ENCODE data around the gene GHR.

Gene GHR

DNA sequence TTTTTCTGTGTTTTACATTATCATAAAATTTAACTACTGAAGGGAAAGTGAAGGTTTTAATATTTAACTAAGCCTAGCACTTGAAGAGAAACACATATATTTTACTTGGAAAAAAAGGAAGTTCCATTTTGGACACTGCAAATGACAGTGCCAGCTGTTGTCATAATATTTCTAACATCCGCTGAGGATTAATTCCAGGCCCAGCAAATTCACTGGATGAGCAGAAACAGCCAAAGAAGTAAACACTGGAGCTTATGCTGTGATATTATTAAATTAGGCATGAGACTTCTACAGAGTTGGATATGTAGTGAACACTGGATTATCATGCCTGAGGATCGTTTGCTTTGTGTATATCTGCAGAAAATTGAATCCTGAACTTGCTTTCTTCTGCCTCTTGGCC is 67.6 kb downstream of the GHR start:
- Histone ChIP-seq H3K27ac (ENCODE audit: low read depth, low read length, poor library complexity, severe bottlenecking) (no peak overlapping the region), H3K9me2 (ENCODE audit: low read depth, low read length) (no peaks in the 10 kb centered on the region), H2AFZ (ENCODE audit: low read length) (no peak overlapping the region), H3K9me3 (ENCODE audit: low read length) (no peaks in the 10 kb centered on the region), H4K20me1 (ENCODE audit: insufficient read depth, low read length) (no peaks in the 10 kb centered on the region), H3K9ac (ENCODE audit: low read length) (no peak overlapping the region), H3K79me2 (ENCODE audit: insufficient read depth, low read length) (no peaks in the 10 kb centered on the region), H3K36me3 (ENCODE audit: insufficient read depth, low read length) (no peaks in the 10 kb centered on the region), H3K4me1 (ENCODE audit: insufficient read depth, low read length, severe bottlenecking) (no peaks in the 10 kb centered on the region), H3K4me3 (ENCODE audit: low read depth, low read length, poor library complexity, severe bottlenecking) (no peak overlapping the region), H3F3A (ENCODE audit: insufficient read depth, low read length) (no peaks in the 10 kb centered on the region), H3K4me2 (ENCODE audit: low read length) (no peak overlapping the region), H3K27me3 (ENCODE audit: insufficient read depth, low read length) (no peaks in the 10 kb centered on the region)
- no peak for TF ChIP-seq EZH2 (IDR thresholded peaks at IDR 0.05; ENCODE audit: borderline replicate concordance, low read length)
- TF ChIP-seq, protein P1, sequence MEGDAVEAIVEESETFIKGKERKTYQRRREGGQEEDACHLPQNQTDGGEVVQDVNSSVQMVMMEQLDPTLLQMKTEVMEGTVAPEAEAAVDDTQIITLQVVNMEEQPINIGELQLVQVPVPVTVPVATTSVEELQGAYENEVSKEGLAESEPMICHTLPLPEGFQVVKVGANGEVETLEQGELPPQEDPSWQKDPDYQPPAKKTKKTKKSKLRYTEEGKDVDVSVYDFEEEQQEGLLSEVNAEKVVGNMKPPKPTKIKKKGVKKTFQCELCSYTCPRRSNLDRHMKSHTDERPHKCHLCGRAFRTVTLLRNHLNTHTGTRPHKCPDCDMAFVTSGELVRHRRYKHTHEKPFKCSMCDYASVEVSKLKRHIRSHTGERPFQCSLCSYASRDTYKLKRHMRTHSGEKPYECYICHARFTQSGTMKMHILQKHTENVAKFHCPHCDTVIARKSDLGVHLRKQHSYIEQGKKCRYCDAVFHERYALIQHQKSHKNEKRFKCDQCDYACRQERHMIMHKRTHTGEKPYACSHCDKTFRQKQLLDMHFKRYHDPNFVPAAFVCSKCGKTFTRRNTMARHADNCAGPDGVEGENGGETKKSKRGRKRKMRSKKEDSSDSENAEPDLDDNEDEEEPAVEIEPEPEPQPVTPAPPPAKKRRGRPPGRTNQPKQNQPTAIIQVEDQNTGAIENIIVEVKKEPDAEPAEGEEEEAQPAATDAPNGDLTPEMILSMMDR (IDR thresholded peaks at IDR 0.05; ENCODE audit: low read length) = no peak

DNA sequence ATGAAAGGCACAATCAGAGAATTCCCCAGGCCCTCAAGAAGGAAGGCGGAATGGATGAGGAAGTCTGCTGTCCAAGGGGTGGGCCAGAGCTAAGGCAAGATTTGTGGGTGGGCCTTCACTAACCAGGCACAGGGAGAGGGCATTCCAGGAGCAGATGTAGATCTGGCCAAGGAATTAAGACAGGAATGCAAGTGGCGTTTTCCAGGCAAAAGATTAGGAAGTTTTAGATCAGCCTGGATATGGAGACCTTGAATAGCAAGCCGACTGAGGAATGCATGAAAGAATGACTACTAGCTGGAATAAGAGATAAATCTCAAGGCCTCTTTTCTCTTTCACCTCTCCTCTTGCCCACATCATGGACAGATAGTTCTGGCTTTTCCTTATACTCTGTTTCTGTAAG is 68.5 kb downstream of the GHR start:
- H3K27me3 ChIP-seq (ENCODE audit: insufficient read depth, low read length) = no peaks in the 10 kb centered on the region
- H3K4me1 ChIP-seq (ENCODE audit: insufficient read depth, low read length, severe bottlenecking) = no peaks in the 10 kb centered on the region
- H3K9ac ChIP-seq (ENCODE audit: low read length) = no peak overlapping the region
- no peaks in the 10 kb centered on the region for H3K79me2 ChIP-seq (ENCODE audit: insufficient read depth, low read length)
- TF ChIP-seq EZH2 (IDR thresholded peaks at IDR 0.05; ENCODE audit: borderline replicate concordance, low read length) = no peak
- TF ChIP-seq, protein P1 (IDR thresholded peaks at IDR 0.05; ENCODE audit: low read length) = no peak
- no peaks in the 10 kb centered on the region for H3F3A ChIP-seq (ENCODE audit: insufficient read depth, low read length)
- no peak overlapping the region for H3K4me2 ChIP-seq (ENCODE audit: low read length)
- H3K4me3 ChIP-seq (ENCODE audit: low read depth, low read length, poor library complexity, severe bottlenecking) = no peak overlapping the region
- H3K9me3 ChIP-seq (ENCODE audit: low read length) = no peaks in the 10 kb centered on the region
- H4K20me1 ChIP-seq (ENCODE audit: insufficient read depth, low read length) = no peaks in the 10 kb centered on the region
- H3K36me3 ChIP-seq (ENCODE audit: insufficient read depth, low read length) = no peaks in the 10 kb centered on the region
- no peak overlapping the region for H3K27ac ChIP-seq (ENCODE audit: low read depth, low read length, poor library complexity, severe bottlenecking)
- H3K9me2 ChIP-seq (ENCODE audit: low read depth, low read length) = no peaks in the 10 kb centered on the region
- no peak overlapping the region for H2AFZ ChIP-seq (ENCODE audit: low read length)

DNA sequence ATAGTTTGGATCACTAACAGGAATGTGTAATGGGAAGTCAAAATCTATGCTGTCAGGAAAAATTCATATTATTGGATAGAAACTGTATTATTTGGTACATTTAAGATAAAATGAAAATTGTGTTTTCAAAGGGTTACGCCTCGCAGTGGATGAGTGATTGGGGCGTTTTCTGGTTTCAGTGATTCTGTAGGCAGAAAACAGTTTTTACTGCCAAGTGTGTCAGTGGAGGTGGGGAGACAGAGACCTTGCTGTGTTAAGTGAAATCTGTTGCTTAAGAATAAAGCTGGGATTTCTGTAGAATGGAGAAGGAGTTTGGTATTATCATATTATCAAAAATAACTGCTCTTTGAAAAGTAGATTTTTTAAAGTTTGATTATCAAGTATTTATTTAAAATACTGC is 69.7 kb downstream of the GHR start:
- Histone ChIP-seq H4K20me1 (ENCODE audit: insufficient read depth, low read length) (no peaks in the 10 kb centered on the region), H2AFZ (ENCODE audit: low read length) (no peak overlapping the region), H3K4me1 (ENCODE audit: insufficient read depth, low read length, severe bottlenecking) (no peaks in the 10 kb centered on the region), H3K27me3 (ENCODE audit: insufficient read depth, low read length) (no peaks in the 10 kb centered on the region), H3K4me3 (ENCODE audit: low read depth, low read length, poor library complexity, severe bottlenecking) (no peak overlapping the region), H3K9me2 (ENCODE audit: low read depth, low read length) (no peaks in the 10 kb centered on the region), H3K36me3 (ENCODE audit: insufficient read depth, low read length) (no peaks in the 10 kb centered on the region), H3K27ac (ENCODE audit: low read depth, low read length, poor library complexity, severe bottlenecking) (no peak overlapping the region), H3K4me2 (ENCODE audit: low read length) (no peak overlapping the region), H3F3A (ENCODE audit: insufficient read depth, low read length) (no peaks in the 10 kb centered on the region), H3K79me2 (ENCODE audit: insufficient read depth, low read length) (no peaks in the 10 kb centered on the region), H3K9ac (ENCODE audit: low read length) (no peak overlapping the region), H3K9me3 (ENCODE audit: low read length) (no peaks in the 10 kb centered on the region)
- no peak for TF ChIP-seq EZH2 (IDR thresholded peaks at IDR 0.05; ENCODE audit: borderline replicate concordance, low read length)
- TF ChIP-seq, protein P1 (IDR thresholded peaks at IDR 0.05; ENCODE audit: low read length) = no peak
